GM04503 (cell line): ENCODE data around the gene C11orf21.
"Not testable (repeated sequence)": the region's sequence is repeated elsewhere in the genome, so short reads cannot be mapped to it uniquely, and the experiment has no call there.

Experiments used
- DNase-seq: peaks from one replicate; pipeline ENCODE4 v3.0.0-alpha.2; 2012; ENCODE audit warnings: low read depth

C11orf21 gene

GRCh38 chr11:2301631-2302305 is at the start of gene C11orf21, which contains the start of gene TSPAN32:
Gene C11orf21, minus strand, starts transcription at chr11:2301918. Its CDS starts 110 bp downstream, at chr11:2301808.
Gene TSPAN32, plus strand, starts transcription at chr11:2302013. Its CDS starts 137 bp downstream, at chr11:2302150.
- DNase-seq: no peak

GRCh38 chr11:2348986-2349385 is 47.3 kb upstream of the C11orf21 start:
- DNase-seq: no peak

DNA sequence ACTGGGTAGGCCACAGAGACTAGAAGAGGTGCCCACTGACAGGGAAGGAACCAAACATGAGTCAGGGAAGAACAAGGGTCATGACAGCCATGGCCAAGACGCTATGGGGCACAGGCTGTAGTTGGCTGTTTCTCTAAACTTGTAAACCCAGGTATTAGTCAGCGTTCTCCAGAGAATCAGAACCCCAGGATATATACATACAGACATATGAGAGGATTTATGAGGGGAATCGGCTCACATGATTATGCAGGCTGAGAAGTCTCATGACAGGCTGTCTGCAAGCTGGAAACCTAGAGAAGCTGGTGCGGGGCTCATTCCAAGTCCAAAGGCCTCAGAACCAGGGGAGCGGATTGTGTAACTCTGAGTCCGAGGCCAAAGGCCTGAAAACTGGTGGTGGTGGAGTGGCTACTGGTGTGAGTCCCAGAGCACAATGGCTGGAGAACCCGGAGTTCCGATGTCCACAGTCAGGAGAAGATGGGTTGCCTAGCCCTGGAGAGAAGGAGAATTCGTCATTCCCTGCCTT is 45.7 kb upstream of the C11orf21 start:
- DNase-seq: no peak

- no peak for DNase-seq
These were observed 45.0 kb upstream of the C11orf21 start for GRCh38 chr11:2346586-2347307.

DNA sequence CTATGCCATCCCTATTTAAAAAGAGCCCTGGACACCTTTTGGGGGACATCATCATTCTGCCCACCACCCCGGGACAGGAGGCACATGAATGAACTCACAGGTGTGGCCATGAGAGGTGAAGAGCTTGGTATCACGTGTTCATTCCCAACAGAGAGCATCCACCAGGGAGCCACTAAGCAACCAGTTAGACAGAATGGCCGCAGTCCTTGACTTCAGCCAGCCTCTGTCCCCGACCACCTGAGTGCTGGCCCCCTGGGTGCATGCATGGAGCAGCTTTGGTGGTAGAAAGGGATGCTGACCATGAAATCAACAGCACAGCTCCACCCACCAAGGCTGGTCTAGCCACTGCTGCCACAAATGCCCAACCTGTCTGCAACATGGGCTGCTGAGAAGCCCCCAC is 44.3 kb upstream of the C11orf21 start:
- DNase-seq: no peak

- DNase-seq: no peak
These were observed 43.3 kb upstream of the C11orf21 start for GRCh38 chr11:2345050-2345449.

DNA sequence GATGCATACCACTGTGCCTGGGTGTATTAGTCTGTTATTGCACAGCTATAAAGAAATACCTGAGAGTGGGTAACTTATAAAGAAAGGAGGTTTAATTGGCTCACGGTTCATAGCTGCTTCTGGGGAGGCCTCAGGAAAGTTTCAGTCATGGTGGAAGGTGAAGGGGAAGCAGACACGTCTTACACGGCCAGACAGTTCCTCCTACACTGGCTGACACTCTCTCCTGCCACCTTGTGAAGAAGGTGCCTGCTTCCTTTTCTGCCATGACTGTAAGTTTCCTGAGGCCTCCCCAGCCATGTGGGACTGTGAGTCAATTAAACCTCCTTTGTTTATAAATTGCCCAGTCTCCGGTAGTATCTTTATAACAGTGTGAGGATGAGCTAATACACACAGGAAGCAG is 41.8 kb upstream of the C11orf21 start:
- DNase-seq: no peak

- DNase-seq: no peak
These were observed 41.3 kb upstream of the C11orf21 start for GRCh38 chr11:2342981-2343380.

DNA sequence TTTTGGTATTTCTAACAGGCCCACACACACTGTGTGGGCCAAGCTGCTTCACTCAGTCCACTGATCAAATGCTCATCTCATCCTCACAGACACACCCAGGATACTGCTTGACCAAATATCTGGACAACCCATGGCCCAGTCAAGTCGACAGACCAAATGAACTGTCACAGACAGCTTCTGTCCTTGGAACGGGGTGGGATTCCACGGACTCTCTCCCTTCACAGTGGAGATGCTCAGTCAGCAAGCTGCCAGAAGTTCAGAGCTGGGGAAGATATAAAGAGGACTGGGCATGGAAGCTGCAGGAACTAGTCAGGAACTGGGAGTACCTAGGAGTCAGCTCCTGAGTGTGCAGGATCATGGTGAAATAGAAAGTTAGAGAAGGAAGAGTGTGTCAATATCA is 40.8 kb upstream of the C11orf21 start:
- DNase-seq: no peak

- DNase-seq: not testable (repeated sequence)
These were observed 37.0 kb upstream of the C11orf21 start for GRCh38 chr11:2338760-2339159.

DNA sequence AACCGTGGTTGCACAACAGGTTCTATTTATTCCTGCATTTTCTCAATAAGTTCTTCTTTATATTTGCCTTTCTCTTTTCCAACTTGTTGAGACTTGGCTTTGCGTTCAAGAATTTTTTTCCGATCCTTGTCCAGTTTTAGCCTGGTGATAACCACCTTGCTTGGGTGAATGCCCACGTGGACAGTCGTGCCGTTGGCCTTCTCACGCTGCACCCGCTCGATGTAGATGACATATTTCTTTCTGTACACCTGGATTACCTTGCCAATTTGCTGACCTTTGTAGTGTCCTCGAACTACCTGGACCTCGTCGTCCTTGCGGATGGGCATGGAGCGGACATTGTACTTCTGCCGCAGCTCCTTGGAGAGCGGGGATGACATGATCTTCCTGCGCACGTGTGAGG is 33.6 kb upstream of the C11orf21 start:
- DNase-seq: not testable (repeated sequence)

DNA sequence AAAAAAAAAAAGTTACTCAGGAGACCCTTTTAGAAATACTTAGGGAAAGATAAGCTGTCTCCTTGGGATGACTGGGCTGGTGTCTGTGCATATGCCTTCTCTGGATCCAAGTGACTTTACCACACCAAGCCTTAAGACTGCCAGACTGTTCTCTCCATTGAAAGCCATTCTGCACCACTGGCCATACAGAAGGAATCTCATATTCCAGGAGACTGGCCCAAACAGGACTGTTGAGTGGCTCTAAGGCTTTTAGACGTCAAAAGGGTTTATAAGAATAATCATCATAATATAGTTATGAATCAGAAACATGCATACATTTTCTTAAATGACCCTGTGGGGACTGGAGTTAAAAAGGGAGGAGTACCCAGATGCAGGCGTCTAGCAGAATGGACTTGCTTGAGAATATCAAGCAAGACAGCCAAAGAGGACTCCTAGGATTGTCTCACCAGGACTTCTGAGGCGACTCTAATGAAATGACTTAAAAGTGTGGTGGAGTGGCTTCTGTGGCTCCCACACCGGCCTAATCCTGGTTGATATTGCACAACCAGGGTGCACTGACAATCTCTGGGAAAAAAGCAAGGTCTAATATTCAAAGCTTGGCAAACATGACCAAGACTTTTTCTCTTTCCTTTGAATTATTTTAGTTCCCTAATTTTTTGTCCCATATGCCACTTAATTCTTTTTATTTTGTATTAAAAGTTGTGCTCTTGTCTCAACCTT is 31.9 kb upstream of the C11orf21 start:
- DNase-seq: not testable (repeated sequence)

DNA sequence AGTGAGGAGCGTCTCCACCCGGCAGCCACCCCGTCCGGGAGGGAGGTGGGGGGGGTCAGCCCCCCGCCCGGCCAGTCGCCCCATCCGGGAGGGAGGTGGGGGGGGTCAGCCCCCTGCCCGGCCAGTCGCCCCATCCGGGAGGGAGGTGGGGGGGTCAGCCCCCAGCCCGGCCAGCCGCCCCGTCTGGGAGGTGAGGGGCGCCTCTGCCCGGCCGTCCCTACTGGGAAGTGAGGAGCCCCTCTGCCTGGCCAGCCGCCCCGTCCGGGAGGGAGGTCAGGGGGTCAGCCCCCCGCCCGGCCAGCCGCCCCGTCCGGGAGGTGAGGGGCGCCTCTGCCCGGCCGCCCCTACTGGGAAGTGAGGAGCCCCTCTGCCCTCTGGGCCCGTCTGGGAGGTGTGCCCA is 30.9 kb upstream of the C11orf21 start:
- DNase-seq: not testable (repeated sequence)

DNA sequence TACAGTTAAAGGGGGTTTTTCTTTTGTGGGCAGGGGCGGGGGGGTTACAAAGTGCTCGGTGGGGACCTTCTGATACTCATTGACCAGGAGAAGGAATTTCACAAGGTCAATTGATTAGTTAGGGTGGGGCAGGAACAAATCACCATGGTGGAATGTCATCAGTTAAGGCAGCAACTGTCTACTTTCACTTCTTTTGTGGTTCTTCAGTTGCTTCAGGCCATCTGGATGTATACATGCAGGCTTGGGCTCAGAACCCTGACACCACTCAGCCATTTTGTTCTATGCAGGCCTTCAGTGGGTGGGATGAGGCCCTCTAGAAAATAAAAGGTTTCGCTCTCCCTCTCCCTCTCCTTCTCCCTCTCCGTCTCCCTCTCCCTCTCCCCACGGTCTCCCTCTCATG is 29.7 kb upstream of the C11orf21 start:
- no peak for DNase-seq

- no peak for DNase-seq
These were observed 29.0 kb upstream of the C11orf21 start for GRCh38 chr11:2330696-2331095.

DNA sequence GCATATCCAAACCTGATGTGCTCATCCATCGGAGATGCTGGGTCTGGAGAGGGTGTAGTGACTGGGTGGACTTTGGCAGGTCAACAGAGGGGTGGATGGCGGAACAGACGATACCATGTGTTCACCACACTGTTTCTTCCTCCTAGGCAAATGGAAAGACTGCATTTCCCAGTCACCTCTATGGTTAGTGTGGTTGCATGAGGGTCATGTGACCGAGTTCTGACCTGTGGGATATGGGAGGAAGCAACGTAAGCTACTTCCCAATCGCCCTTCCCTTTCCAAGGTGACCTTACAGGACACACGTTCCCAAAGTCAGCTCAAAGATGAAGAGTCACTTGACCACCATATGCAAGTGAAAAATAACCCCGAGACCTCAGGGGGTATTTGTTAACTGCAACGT is 27.8 kb upstream of the C11orf21 start:
- DNase-seq: no peak

DNA sequence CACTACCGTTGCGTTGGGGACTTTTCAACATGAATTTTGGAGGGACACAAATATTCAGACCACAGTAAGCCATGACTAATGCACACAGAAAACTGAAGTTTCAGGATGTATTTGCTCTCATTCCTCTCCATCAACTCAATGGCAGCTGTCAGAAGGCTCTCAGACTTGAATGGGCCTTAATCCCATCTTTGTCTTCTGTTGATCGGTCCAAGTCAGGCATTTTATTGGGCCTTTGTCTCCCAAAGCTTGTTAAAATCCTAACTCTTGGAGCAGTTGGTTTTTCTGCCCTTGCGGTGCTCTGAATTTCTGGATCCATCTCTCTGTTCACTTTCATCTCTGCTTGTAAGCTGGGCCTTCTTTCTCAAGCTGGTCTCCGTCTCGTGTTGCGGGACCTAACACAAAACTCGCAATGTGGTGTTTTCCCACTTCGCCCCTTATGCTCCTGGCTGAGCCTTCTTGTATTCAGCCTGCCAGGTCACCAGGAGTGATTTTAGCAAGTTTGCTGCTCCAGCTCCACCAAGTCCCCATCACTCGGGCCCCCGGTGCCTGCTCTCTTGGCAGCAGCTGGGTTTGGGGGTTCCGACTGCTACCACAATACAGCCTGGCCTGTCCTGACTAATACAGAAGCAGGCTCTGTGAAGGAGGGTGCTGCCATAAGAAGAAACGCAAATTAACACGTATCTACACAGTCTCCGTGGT is 27.1 kb upstream of the C11orf21 start:
- no peak for DNase-seq

GRCh38 chr11:2328021-2328420 is 26.3 kb upstream of the C11orf21 start:
- no peak for DNase-seq

- DNase-seq: no peak
These were observed 25.3 kb upstream of the C11orf21 start for GRCh38 chr11:2327032-2327431.

DNA sequence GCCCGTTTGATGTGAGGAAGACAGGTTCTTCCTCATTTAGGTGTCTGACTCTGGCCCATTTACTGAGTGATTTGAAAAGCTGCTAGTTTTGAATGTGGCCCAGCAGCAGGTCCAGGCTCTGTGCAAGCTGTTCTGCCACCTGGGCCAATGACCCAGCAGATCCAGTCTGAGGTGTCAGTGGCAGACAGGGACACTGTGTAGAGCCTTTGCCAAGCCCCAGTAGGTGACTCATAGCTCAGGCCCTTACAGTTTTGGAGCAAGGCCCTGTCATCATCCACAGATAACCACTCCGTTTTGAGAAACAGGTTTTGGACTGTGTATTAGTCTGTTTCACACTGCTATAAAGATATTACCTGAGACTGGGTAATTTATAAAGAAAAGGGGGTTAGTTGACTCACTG is 24.0 kb upstream of the C11orf21 start:
- no peak for DNase-seq

GRCh38 chr11:2325123-2325522 is 23.4 kb upstream of the C11orf21 start:
- DNase-seq: no peak

- DNase-seq: no peak
These were observed 19.6 kb upstream of the C11orf21 start for GRCh38 chr11:2321311-2321683.
